NCI-H146 treated with DMSO at 0.1 percent for 48 hours (cell line): Measurements from ENCODE around the gene HLCS.

Source experiments
- DNase-seq: peaks from one replicate; lab custom pipeline; 2025; ENCODE audit not compliant: unreplicated experiment; lab: John Stamatoyannopoulos, UW

HLCS gene

GRCh38 chr21:36915696-36916245 is 50.7 kb downstream of the HLCS start:
- DNase-seq, result no peak

GRCh38 chr21:36915014-36915695 is 51.3 kb downstream of the HLCS start:
- DNase-seq, result no peak

GRCh38 chr21:36914244-36915013 is 52.0 kb downstream of the HLCS start:
- no peak for DNase-seq

- DNase-seq, result no peak
Measured at GRCh38 chr21:36913247-36914169, 53.0 kb downstream of the HLCS start.

GRCh38 chr21:36910581-36911307 is 55.7 kb downstream of the HLCS start:
- no peak for DNase-seq

GRCh38 chr21:36909901-36910561 is 56.4 kb downstream of the HLCS start:
- no peak for DNase-seq

GRCh38 chr21:36909423-36909822 is 57.0 kb downstream of the HLCS start:
- DNase-seq, result no peak

- DNase-seq, result no peak
Measured at GRCh38 chr21:36908260-36908908, 58.1 kb downstream of the HLCS start.

GRCh38 chr21:36904093-36904666 is 62.3 kb downstream of the HLCS start:
- no peak for DNase-seq

GRCh38 chr21:36902793-36903192 is 63.7 kb downstream of the HLCS start:
- no peak for DNase-seq

GRCh38 chr21:36902331-36902730 is 64.1 kb downstream of the HLCS start:
- DNase-seq, result no peak

GRCh38 chr21:36901575-36901974 is 64.9 kb downstream of the HLCS start:
- no peak for DNase-seq

- no peak for DNase-seq
Measured at GRCh38 chr21:36893581-36893980, 72.9 kb downstream of the HLCS start.

GRCh38 chr21:36892201-36892600 is 74.3 kb downstream of the HLCS start:
- no peak for DNase-seq

- no peak for DNase-seq
Measured at GRCh38 chr21:36891692-36892091, 74.8 kb downstream of the HLCS start.

- no peak for DNase-seq
Measured at GRCh38 chr21:36891121-36891520, 75.3 kb downstream of the HLCS start.

GRCh38 chr21:36890086-36890485 is 76.4 kb downstream of the HLCS start:
- no peak for DNase-seq

- DNase-seq, result no peak
Measured at GRCh38 chr21:36889401-36889800, 77.1 kb downstream of the HLCS start.

- no peak for DNase-seq
Measured at GRCh38 chr21:36888466-36888865, 78.0 kb downstream of the HLCS start.
